Endodermal cell (in vitro differentiated cells): ENCODE results near the gene OR2T4. TPM values are rescaled to one million over a fixed set of nuclear protein-coding genes. Genes with fewer than 3 reads are reported as not detected.

Experiments
- DNase-seq: peaks from one replicate; pipeline ENCODE4 v3.0.0-alpha.2; 2017
- H3K27ac ChIP-seq: 2 replicates; pipeline ENCODE4 v1.5.1; 2013; ENCODE audit warnings: mild to moderate bottlenecking, low read depth, low read length, moderate library complexity
- H3K27me3 ChIP-seq: 2 replicates; pipeline ENCODE4 v1.6.1; 2013; ENCODE audit warnings: mild to moderate bottlenecking, low read length, moderate library complexity; ENCODE audit not compliant: insufficient read depth, control insufficient read depth, poor library complexity, severe bottlenecking
- H3K36me3 ChIP-seq: 2 replicates; pipeline ENCODE4 v1.7.0; 2013; ENCODE audit warnings: mild to moderate bottlenecking, low read length, moderate library complexity; ENCODE audit not compliant: control insufficient read depth, insufficient read depth
- H3K4me1 ChIP-seq: one replicate; pipeline ENCODE4 v1.7.0; 2013; ENCODE audit warnings: low read length; ENCODE audit not compliant: control insufficient read depth, insufficient read depth
- H3K4me3 ChIP-seq: 2 replicates; pipeline ENCODE4 v1.5.1; 2013; ENCODE audit warnings: mild to moderate bottlenecking, low read length, moderate library complexity
- H3K9ac ChIP-seq: 2 replicates; pipeline ENCODE4 v1.6.1; 2013; ENCODE audit warnings: mild to moderate bottlenecking, low read length, moderate library complexity; ENCODE audit not compliant: poor library complexity, severe bottlenecking; ENCODE audit errors: extremely low read depth
- H3K9me3 ChIP-seq: 2 replicates; pipeline ENCODE4 v1.6.1; 2013; ENCODE audit warnings: mild to moderate bottlenecking, low read length, moderate library complexity; ENCODE audit not compliant: control insufficient read depth
- H3K27ac Mint-ChIP-seq: 2 replicates; pipeline ENCODE4 v1.8.0; 2020; ENCODE audit warnings: mixed read lengths
- H3K27me3 Mint-ChIP-seq: 2 replicates; pipeline ENCODE4 v1.8.0; 2021; ENCODE audit warnings: mild to moderate bottlenecking, mixed read lengths; ENCODE audit not compliant: insufficient read depth
- H3K36me3 Mint-ChIP-seq: 2 replicates; pipeline ENCODE4 v1.8.0; 2020; ENCODE audit warnings: low read depth, mixed read lengths
- H3K4me1 Mint-ChIP-seq: 2 replicates; pipeline ENCODE4 v1.8.0; 2020; ENCODE audit warnings: mixed read lengths
- H3K4me3 Mint-ChIP-seq: 2 replicates; pipeline ENCODE4 v1.8.0; 2020; ENCODE audit warnings: mild to moderate bottlenecking, moderate library complexity, mixed read lengths
- H3K9me3 Mint-ChIP-seq: 2 replicates; pipeline ENCODE4 v1.8.0; 2020; ENCODE audit warnings: mild to moderate bottlenecking, mixed read lengths
- WGBS, 2 experiments: methylation state at CpG; one replicate each; pipeline versions ENCODE4 v1.1.5 to v1.1.7; 2013; ENCODE audit warnings: missing lambda C conversion rate in 2 of 2, mixed read lengths in 1 of 2; ENCODE audit not compliant: insufficient coverage in 1 of 2, insufficient read length in 1 of 2; 5-methylcytosine and 5-hydroxymethylcytosine counted together
- long read RNA-seq, 4 experiments: library from polyadenylated mRNA in 2 of 4; library from RNA in 1 of 4; library from capped mRNA in 1 of 4; stranded (forward) in 3 of 4; unstranded in 1 of 4; transcript quantifications; one replicate each; pipeline ENCODE4 v2.0.0, GENCODE V29; 2020 to 2021; ENCODE audit warnings: inconsistent platforms in 1 of 4
- polyA plus RNA-seq, 2 experiments: library from polyadenylated mRNA; stranded (reverse); fragments of 50-300 nt; gene quantifications; one replicate each; pipeline ENCODE4 v1.2.3, GENCODE V29; 2013
- total RNA-seq, 2 donors: library from RNA; stranded (reverse); fragmentation: NEBNext Ultra II Directional in 1 of 2; extraction: Animal tissue kit (Norgen Biotek cat#: 25700) in 1 of 2; gene quantifications; 2 replicates in 1 of 2; 3 replicates in 1 of 2; pipeline ENCODE4 v1.2.1, GENCODE V29; 2021
- TF ChIP-seq, protein P1 (sequence below): fragments of 200-600 bp; sonication (generic); conservative IDR thresholded peaks from 2 replicates; pipeline ENCODE4 v1.5.0; 2021; ENCODE audit warnings: antibody characterized with exemption, mild to moderate bottlenecking

OR2T4 gene, protein sequence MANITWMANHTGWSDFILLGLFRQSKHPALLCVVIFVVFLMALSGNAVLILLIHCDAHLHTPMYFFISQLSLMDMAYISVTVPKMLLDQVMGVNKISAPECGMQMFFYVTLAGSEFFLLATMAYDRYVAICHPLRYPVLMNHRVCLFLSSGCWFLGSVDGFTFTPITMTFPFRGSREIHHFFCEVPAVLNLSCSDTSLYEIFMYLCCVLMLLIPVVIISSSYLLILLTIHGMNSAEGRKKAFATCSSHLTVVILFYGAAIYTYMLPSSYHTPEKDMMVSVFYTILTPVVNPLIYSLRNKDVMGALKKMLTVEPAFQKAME
- not detected for total RNA-seq
- polyA plus RNA-seq (2013, experiment 1 of 2) = not detected
- polyA plus RNA-seq (2013, experiment 2 of 2) = not detected
- long read RNA-seq, experiment 1 = 0 reads
- long read RNA-seq, experiment 2 = 0 reads
- long read RNA-seq, experiment 3 = 0 reads
- long read RNA-seq, experiment 4 = 0 reads

DNA sequence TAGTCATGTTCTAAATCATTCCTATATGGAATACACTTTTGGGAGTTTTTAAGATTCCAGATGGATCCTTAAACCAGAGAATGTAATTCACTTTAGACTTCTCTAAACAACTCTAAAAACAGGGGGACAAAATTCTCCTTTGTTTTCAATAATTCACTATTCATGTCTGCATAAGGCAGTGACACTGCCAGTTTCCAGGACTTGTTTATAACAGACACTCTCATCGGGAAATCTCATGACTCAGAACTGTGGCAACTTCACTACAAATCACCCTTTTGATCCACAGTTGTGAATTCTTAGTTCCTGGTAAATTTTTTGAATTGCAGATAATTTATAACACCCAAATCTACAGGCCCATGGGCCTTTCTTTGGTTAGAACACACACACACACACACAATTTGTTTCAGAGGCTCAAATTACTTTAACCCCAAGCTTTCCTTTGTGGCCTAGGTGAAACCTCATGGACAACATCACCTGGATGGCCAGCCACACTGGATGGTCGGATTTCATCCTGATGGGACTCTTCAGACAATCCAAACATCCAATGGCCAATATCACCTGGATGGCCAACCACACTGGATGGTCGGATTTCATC is at the start of gene OR2T4:
Gene OR2T4, plus strand, starts transcription at position 545 of the 595 bp plus-strand sequence. Its CDS starts 0 bp downstream, at position 545.
- no peaks in the 10 kb centered on the region for H3K36me3 ChIP-seq
- H3K27me3 ChIP-seq = no peaks in the 10 kb centered on the region
- TF ChIP-seq, protein P1, sequence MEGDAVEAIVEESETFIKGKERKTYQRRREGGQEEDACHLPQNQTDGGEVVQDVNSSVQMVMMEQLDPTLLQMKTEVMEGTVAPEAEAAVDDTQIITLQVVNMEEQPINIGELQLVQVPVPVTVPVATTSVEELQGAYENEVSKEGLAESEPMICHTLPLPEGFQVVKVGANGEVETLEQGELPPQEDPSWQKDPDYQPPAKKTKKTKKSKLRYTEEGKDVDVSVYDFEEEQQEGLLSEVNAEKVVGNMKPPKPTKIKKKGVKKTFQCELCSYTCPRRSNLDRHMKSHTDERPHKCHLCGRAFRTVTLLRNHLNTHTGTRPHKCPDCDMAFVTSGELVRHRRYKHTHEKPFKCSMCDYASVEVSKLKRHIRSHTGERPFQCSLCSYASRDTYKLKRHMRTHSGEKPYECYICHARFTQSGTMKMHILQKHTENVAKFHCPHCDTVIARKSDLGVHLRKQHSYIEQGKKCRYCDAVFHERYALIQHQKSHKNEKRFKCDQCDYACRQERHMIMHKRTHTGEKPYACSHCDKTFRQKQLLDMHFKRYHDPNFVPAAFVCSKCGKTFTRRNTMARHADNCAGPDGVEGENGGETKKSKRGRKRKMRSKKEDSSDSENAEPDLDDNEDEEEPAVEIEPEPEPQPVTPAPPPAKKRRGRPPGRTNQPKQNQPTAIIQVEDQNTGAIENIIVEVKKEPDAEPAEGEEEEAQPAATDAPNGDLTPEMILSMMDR = no peak
- H3K9me3 ChIP-seq = peaks cover 64% of the 10 kb centered on the region
- no peaks in the 10 kb centered on the region for H3K4me1 Mint-ChIP-seq
- DNase-seq = no peak
- H3K27me3 Mint-ChIP-seq = no peaks in the 10 kb centered on the region
- peaks cover 88% of the 10 kb centered on the region for H3K9me3 Mint-ChIP-seq
- no peak within 1 kb of the TSS for H3K27ac ChIP-seq
- WGBS, 2 experiments = 21 to 38% methylated on average over 3 of the region's 3 CpGs
- no peak within 1 kb of the TSS for H3K9ac ChIP-seq
- H3K36me3 Mint-ChIP-seq = no peaks in the 10 kb centered on the region
- no peaks in the 10 kb centered on the region for H3K4me1 ChIP-seq
- H3K4me3 Mint-ChIP-seq = no peak within 1 kb of the TSS
- H3K4me3 ChIP-seq = no peak within 1 kb of the TSS
- no peak within 1 kb of the TSS for H3K27ac Mint-ChIP-seq

DNA sequence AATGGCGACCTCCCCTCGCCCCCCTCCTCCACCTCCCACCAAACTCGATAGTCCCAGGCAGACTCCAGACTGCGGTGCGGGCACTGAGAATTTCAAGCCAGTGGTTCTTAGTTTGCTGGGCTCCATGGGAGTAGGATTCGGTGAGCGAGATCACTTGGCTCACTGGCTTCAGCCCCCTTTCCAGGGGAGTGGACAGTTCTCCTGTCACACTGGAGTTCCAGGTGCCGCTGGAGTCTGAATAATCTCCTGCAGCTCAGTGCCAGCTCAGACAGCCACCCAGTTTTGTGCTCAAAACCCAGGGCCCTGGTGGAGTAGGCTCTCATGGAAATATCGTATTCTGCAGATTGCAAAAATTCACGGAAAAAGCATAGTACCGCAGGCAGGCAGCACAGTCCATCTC is 44.7 kb upstream of the OR2T4 start:
- H3K9me3 ChIP-seq = peaks cover 93% of the 10 kb centered on the region
- Mint-ChIP-seq H3K9me3 (peaks cover 96% of the 10 kb centered on the region), H3K27ac (no peak overlapping the region), H3K36me3 (peaks cover 2% of the 10 kb centered on the region), H3K27me3 (no peaks in the 10 kb centered on the region), H3K4me3 (no peak overlapping the region), H3K4me1 (no peaks in the 10 kb centered on the region)
- TF ChIP-seq, protein P1 = no peak
- no peak overlapping the region for H3K4me3 ChIP-seq
- WGBS, 2 experiments = 68 to 83% methylated on average over 6 to 11 of the region's 11 CpGs
- H3K36me3 ChIP-seq = no peaks in the 10 kb centered on the region
- no peaks in the 10 kb centered on the region for H3K27me3 ChIP-seq
- H3K9ac ChIP-seq = no peak overlapping the region
- no peak overlapping the region for H3K27ac ChIP-seq
- no peak for DNase-seq
- H3K4me1 ChIP-seq = no peaks in the 10 kb centered on the region

DNA sequence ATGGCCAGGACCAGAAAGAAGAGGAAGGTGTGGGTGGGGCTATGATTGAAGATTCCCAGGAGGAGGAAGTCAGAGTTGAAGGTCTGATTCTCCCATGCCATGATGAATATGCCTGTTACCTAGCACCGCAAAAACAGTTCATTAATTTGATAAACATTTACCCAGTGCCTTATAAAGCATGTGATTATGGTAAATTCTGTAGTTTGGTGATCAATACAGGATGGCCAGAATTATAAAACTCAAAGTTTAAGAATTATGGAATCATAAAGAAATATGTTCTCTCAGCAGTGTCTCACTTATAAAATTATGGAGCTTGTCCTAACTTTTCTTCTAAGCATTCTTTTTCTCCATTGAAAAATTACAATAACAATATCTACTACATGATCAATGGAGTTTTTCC is 37.0 kb upstream of the OR2T4 start, which contains the start of gene OR2M7:
Gene OR2M7, minus strand, starts transcription at position 101 of the 400 bp plus-strand sequence. Its CDS starts 0 bp downstream, at position 101.
- H3K27me3 ChIP-seq = no peaks in the 10 kb centered on the region
- no peaks in the 10 kb centered on the region for H3K4me1 Mint-ChIP-seq
- H3K36me3 Mint-ChIP-seq = peaks cover 4% of the 10 kb centered on the region
- TF ChIP-seq, protein P1 = no peak
- DNase-seq = no peak
- peaks cover 66% of the 10 kb centered on the region for H3K9me3 ChIP-seq
- H3K4me1 ChIP-seq = no peaks in the 10 kb centered on the region
- H3K36me3 ChIP-seq = no peaks in the 10 kb centered on the region
- H3K27ac Mint-ChIP-seq = no peak within 1 kb of the TSS
- H3K4me3 ChIP-seq = no peak within 1 kb of the TSS
- H3K4me3 Mint-ChIP-seq = no peak within 1 kb of the TSS
- H3K9ac ChIP-seq = no peak within 1 kb of the TSS
- peaks cover 85% of the 10 kb centered on the region for H3K9me3 Mint-ChIP-seq
- no peak within 1 kb of the TSS for H3K27ac ChIP-seq
- no peaks in the 10 kb centered on the region for H3K27me3 Mint-ChIP-seq
- 83% methylated on average over 1 of the region's 1 CpG; no CpG with 5 or more reads in 1 of the 2 experiments for WGBS, 2 experiments
